Activated CD8-positive, alpha-beta memory T cell treated with anti-CD3 and anti-CD28 coated beads, Interleukin-2, amount 50 U/mL, for 1 hour (primary cell): Measurements from ENCODE around the gene TMEM271.
"Not testable (repeated sequence)": the region's sequence is repeated elsewhere in the genome, so short reads cannot be mapped to it uniquely, and the experiment has no call there.

Experiments
- DNase-seq: peaks from one replicate; pipeline ENCODE4 v3.0.0-alpha.2; 2020; ENCODE audit errors: extremely low read depth

The TMEM271 gene

GRCh38 chr4:561426-561825 lies 14.7 kb downstream of the TMEM271 start:
- no peak for DNase-seq

GRCh38 chr4:560731-561291 lies 15.3 kb downstream of the TMEM271 start:
- DNase-seq, result no peak

GRCh38 chr4:560061-560460 lies 16.0 kb downstream of the TMEM271 start:
- DNase-seq, result no peak

GRCh38 chr4:555566-556275 lies 20.4 kb downstream of the TMEM271 start:
- no peak for DNase-seq

- DNase-seq, result not testable (repeated sequence)
Measured at GRCh38 chr4:554793-555320, 21.2 kb downstream of the TMEM271 start.

GRCh38 chr4:552019-552418 lies 24.1 kb downstream of the TMEM271 start:
- DNase-seq, result no peak

- DNase-seq, result not testable (repeated sequence)
Measured at GRCh38 chr4:550268-550667, 25.8 kb downstream of the TMEM271 start.

- DNase-seq, result no peak
Measured at GRCh38 chr4:548976-549375, 27.1 kb downstream of the TMEM271 start.

- no peak for DNase-seq
Measured at GRCh38 chr4:545612-546011, 30.5 kb downstream of the TMEM271 start.

GRCh38 chr4:544386-545105 lies 31.5 kb downstream of the TMEM271 start:
- no peak for DNase-seq

GRCh38 chr4:541271-541670 lies 34.8 kb downstream of the TMEM271 start:
- DNase-seq, result no peak

GRCh38 chr4:538542-539142 lies 37.5 kb downstream of the TMEM271 start:
- DNase-seq, result no peak

GRCh38 chr4:537436-538264 lies 38.4 kb downstream of the TMEM271 start:
- DNase-seq, result no peak

GRCh38 chr4:536351-536972 lies 39.6 kb downstream of the TMEM271 start:
- no peak for DNase-seq

- DNase-seq, result no peak
Measured at GRCh38 chr4:535924-536281, 40.2 kb downstream of the TMEM271 start.

- no peak for DNase-seq
Measured at GRCh38 chr4:535181-535923, 40.7 kb downstream of the TMEM271 start.

- DNase-seq, result no peak
Measured at GRCh38 chr4:534576-535151, 41.4 kb downstream of the TMEM271 start.

GRCh38 chr4:534101-534575 lies 42.0 kb downstream of the TMEM271 start:
- no peak for DNase-seq

GRCh38 chr4:533318-534100 lies 42.6 kb downstream of the TMEM271 start:
- no peak for DNase-seq
